Measurements from ENCODE around the gene CILP2. TPM values are rescaled to one million over a fixed set of nuclear protein-coding genes. Genes with fewer than 3 reads are reported as not detected.

Gene CILP2
- total and polyA plus RNA-seq, 8 donors = under 0.01 to 1.4 (median 0.39) TPM; not detected in 4

DNA sequence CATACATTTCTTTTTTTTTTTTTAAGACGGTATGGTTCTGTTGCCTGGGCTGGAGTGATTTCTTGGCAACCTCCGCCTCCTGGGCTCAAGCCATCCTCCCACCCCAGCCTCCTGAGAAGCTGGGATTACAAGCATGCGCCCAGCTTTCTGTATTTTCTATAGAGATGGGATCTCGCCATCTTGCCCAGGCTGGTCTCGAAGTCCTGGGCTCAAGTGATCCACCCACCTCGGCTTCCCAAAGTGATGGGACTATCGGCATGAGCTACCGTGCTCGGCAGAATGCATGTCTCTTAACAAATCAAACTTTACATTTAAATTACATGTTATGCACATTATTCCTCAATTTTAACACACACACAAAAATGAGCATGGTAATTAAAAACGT lies 20.8 kb upstream of the CILP2 start:
- no peak for DNase-seq
- Histone ChIP-seq H3K9me3 (no peaks in the 10 kb centered on the region), H3K36me3 (peaks cover 0 to 30% (median 24%) of the 10 kb centered on the region in 4 donors), H3K4me3 (peak overlapping the region in 3 of 4 donors; percentile 66 to 88 (median 87)), H3K27ac (no peak overlapping the region), H3K4me1 (peaks cover 23 to 69% (median 47%) of the 10 kb centered on the region in 4 donors), H3K27me3 (no peaks in the 10 kb centered on the region)
- TF ChIP-seq EP300 (IDR thresholded peaks at IDR 0.05) = no peak
- 78 to 87% (median 85%) methylated on average over 10 of the region's 10 CpGs for WGBS, 5 donors
- intact Hi-C loops (cut with DNase I; ENCODE audit: low total_unique reads) = no loop called here

- 77 to 83% (median 81%) methylated on average over 6 of the region's 6 CpGs for WGBS, 5 donors
- Histone ChIP-seq H3K36me3 (peaks cover 4 to 62% (median 49%) of the 10 kb centered on the region in 4 donors), H3K27me3 (no peaks in the 10 kb centered on the region), H3K9me3 (no peaks in the 10 kb centered on the region), H3K4me1 (peaks cover 17 to 54% (median 34%) of the 10 kb centered on the region in 4 donors), H3K4me3 (no peak overlapping the region), H3K27ac (no peak overlapping the region)
- no peak for DNase-seq
- no peak for TF ChIP-seq EP300 (IDR thresholded peaks at IDR 0.05)
- TF ChIP-seq, protein P1, sequence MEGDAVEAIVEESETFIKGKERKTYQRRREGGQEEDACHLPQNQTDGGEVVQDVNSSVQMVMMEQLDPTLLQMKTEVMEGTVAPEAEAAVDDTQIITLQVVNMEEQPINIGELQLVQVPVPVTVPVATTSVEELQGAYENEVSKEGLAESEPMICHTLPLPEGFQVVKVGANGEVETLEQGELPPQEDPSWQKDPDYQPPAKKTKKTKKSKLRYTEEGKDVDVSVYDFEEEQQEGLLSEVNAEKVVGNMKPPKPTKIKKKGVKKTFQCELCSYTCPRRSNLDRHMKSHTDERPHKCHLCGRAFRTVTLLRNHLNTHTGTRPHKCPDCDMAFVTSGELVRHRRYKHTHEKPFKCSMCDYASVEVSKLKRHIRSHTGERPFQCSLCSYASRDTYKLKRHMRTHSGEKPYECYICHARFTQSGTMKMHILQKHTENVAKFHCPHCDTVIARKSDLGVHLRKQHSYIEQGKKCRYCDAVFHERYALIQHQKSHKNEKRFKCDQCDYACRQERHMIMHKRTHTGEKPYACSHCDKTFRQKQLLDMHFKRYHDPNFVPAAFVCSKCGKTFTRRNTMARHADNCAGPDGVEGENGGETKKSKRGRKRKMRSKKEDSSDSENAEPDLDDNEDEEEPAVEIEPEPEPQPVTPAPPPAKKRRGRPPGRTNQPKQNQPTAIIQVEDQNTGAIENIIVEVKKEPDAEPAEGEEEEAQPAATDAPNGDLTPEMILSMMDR (IDR thresholded peaks at IDR 0.05) = no peak
- no peak for TF ChIP-seq POLR2AphosphoS5 (IDR thresholded peaks at IDR 0.05)
- TF ChIP-seq POLR2A (IDR thresholded peaks at IDR 0.05) = no peak
- intact Hi-C loops (cut with DNase I; ENCODE audit: low total_unique reads) = no loop called here
Observed at GRCh38 chr19:19520989-19521388, 17.1 kb upstream of the CILP2 start.

- intact Hi-C loops (cut with DNase I; ENCODE audit: low total_unique reads) = no loop called here
- Histone ChIP-seq H3K36me3 (peaks cover 19 to 78% (median 70%) of the 10 kb centered on the region in 4 donors), H3K27ac (no peak overlapping the region), H3K9me3 (no peaks in the 10 kb centered on the region), H3K4me3 (no peak overlapping the region), H3K4me1 (peaks cover under 1 to 45% (median 19%) of the 10 kb centered on the region in 4 donors), H3K27me3 (no peaks in the 10 kb centered on the region)
- no peak for DNase-seq
- 87 to 92% (median 92%) methylated on average over 3 of the region's 3 CpGs for WGBS, 5 donors
- no peak for TF ChIP-seq POLR2AphosphoS5 (IDR thresholded peaks at IDR 0.05)
- TF ChIP-seq, protein P1 (IDR thresholded peaks at IDR 0.05) = no peak
- no peak for TF ChIP-seq POLR2A (IDR thresholded peaks at IDR 0.05)
- TF ChIP-seq EP300 (IDR thresholded peaks at IDR 0.05) = no peak
Observed at GRCh38 chr19:19523177-19523576, 14.9 kb upstream of the CILP2 start.

DNA sequence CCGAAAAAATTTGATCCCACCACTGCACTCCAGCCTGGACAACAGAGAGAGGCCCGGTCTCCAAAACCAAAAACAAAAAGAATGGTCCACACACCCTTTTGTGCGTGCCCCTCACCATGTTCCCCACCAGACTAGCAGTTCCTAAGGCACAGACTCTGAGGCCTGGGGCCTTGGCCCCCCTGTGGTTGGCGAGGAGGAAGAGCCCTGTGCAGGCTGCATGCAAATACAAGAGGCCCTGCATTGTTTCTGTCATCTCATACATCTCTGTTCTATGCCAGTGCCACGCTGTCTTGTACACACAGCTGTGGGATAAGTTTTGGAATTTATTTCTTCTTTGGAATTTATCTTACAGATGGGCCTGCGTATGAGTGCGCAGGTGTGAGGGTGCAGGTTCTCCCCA lies 14.0 kb upstream of the CILP2 start:
- WGBS, 5 donors = 79 to 90% (median 87%) methylated on average over 7 of the region's 7 CpGs
- TF ChIP-seq POLR2AphosphoS5 (IDR thresholded peaks at IDR 0.05) (no peak), POLR2A (IDR thresholded peaks at IDR 0.05) (no peak), EP300 (IDR thresholded peaks at IDR 0.05) (no peak)
- TF ChIP-seq, protein P1 (IDR thresholded peaks at IDR 0.05) = no peak
- no peak for DNase-seq
- H3K27ac ChIP-seq = no peak overlapping the region
- H3K27me3 ChIP-seq = no peaks in the 10 kb centered on the region
- no peak overlapping the region for H3K4me3 ChIP-seq
- intact Hi-C loops (cut with DNase I; ENCODE audit: low total_unique reads) = no loop called here
- peaks cover 19 to 82% (median 78%) of the 10 kb centered on the region in 4 donors for H3K36me3 ChIP-seq
- H3K4me1 ChIP-seq = peaks cover 0 to 45% (median 17%) of the 10 kb centered on the region in 4 donors
- no peaks in the 10 kb centered on the region for H3K9me3 ChIP-seq

GRCh38 chr19:19525611-19526380 lies 12.3 kb upstream of the CILP2 start:
- peaks cover 19 to 73% (median 67%) of the 10 kb centered on the region in 4 donors for H3K36me3 ChIP-seq
- 89 to 94% (median 90%) methylated on average over 11 to 23 of the region's 23 CpGs for WGBS, 5 donors
- no peak overlapping the region for H3K27ac ChIP-seq

More at GRCh38 chr19:19525611-19526380, 12.3 kb upstream of the CILP2 start:
- Histone ChIP-seq H3K4me3 (no peak overlapping the region), H3K4me1 (peaks cover 0 to 40% (median 10%) of the 10 kb centered on the region in 4 donors), H3K27me3 (no peaks in the 10 kb centered on the region), H3K9me3 (no peaks in the 10 kb centered on the region)
- no peak for DNase-seq
- intact Hi-C loops (cut with DNase I; ENCODE audit: low total_unique reads) = no loop called here
- TF ChIP-seq EP300 (IDR thresholded peaks at IDR 0.05) (no peak), POLR2AphosphoS5 (IDR thresholded peaks at IDR 0.05) (no peak), POLR2A (IDR thresholded peaks at IDR 0.05) (no peak)
- TF ChIP-seq, protein P1 (IDR thresholded peaks at IDR 0.05) = no peak

Measured in stomach (tissue), 9 donors.